Smooth muscle cell (in vitro differentiated cells): ENCODE data around the gene OVOL1. TPM values are rescaled to one million over a fixed set of nuclear protein-coding genes. Genes with fewer than 3 reads are reported as not detected.

Source experiments
- DNase-seq: peaks from one replicate; lab custom pipeline; 2025; ENCODE audit not compliant: unreplicated experiment; lab: John Stamatoyannopoulos, UW
- H2AFZ ChIP-seq: fragments of 200-600 bp; sonication (generic); 2 replicates; pipeline ENCODE4 v1.6.0; 2016; ENCODE audit warnings: antibody characterized with exemption, low read depth, mild to moderate bottlenecking
- H3F3A ChIP-seq: fragments of 200-600 bp; sonication (generic); 2 replicates; pipeline ENCODE4 v1.6.0; 2017; ENCODE audit warnings: antibody characterized with exemption, low read depth
- H3K27ac ChIP-seq: fragments of 200-600 bp; sonication (generic); 2 replicates; pipeline ENCODE4 v1.5.1; 2016; ENCODE audit warnings: low read depth, mild to moderate bottlenecking
- H3K27me3 ChIP-seq: fragments of 200-600 bp; sonication (generic); 2 replicates; pipeline ENCODE4 v1.6.1; 2016; ENCODE audit warnings: low read depth, mild to moderate bottlenecking
- H3K36me3 ChIP-seq: fragments of 200-600 bp; sonication (generic); 2 replicates; pipeline ENCODE4 v1.5.1; 2016; ENCODE audit warnings: low read depth
- H3K4me1 ChIP-seq: fragments of 200-600 bp; sonication (generic); 2 replicates; pipeline ENCODE4 v1.5.1; 2016; ENCODE audit warnings: low read depth
- H3K4me2 ChIP-seq: fragments of 200-600 bp; sonication (generic); 2 replicates; pipeline ENCODE4 v1.6.0; 2016; ENCODE audit warnings: mild to moderate bottlenecking
- H3K4me3 ChIP-seq: fragments of 200-600 bp; sonication (generic); 2 replicates; pipeline ENCODE4 v1.5.1; 2016; ENCODE audit warnings: mild to moderate bottlenecking
- H3K79me2 ChIP-seq: fragments of 200-600 bp; sonication (generic); 2 replicates; pipeline ENCODE4 v1.6.0; 2016; ENCODE audit warnings: low read depth, mild to moderate bottlenecking
- H3K9ac ChIP-seq: fragments of 200-600 bp; sonication (generic); 2 replicates; pipeline ENCODE4 v1.6.0; 2016; ENCODE audit warnings: low read depth
- H3K9me3 ChIP-seq: fragments of 200-600 bp; sonication (generic); replicated peaks from 2 replicates; pipeline ENCODE4 v1.5.1; 2016; ENCODE audit warnings: low read depth
- H4K20me1 ChIP-seq: fragments of 200-600 bp; sonication (generic); 2 replicates; pipeline ENCODE4 v1.6.0; 2016; ENCODE audit warnings: low read depth
- WGBS: methylation state at CpG from one replicate; pipeline ENCODE4 v1.1.7; 2016; ENCODE audit warnings: low lambda C conversion rate; 5-methylcytosine and 5-hydroxymethylcytosine counted together
- polyA plus RNA-seq: library from polyadenylated mRNA; unstranded; fragments of >200 nt; fragmentation: Nextera tagmentation; extraction: Ambion mirVana; gene quantifications from 2 replicates; pipeline ENCODE4 v1.2.1, GENCODE V29; 2016
- total RNA-seq: library from RNA; depleted of rRNA; stranded (reverse); fragments of >200 nt; gene quantifications from 2 replicates; pipeline ENCODE4 v1.2.3, GENCODE V29; 2014
- TF ChIP-seq, protein P1 (sequence below): fragments of 200-600 bp; sonication (generic); IDR thresholded peaks from 2 replicates; pipeline ENCODE4 v1.5.1; 2017; ENCODE audit warnings: borderline replicate concordance, mild to moderate bottlenecking, antibody characterized with exemption; ENCODE audit not compliant: insufficient read depth, poor library complexity, severe bottlenecking

The OVOL1 gene
- total and polyA plus RNA-seq, 2 experiments from 2014 or later: 3.1 to 7.8 TPM

DNA sequence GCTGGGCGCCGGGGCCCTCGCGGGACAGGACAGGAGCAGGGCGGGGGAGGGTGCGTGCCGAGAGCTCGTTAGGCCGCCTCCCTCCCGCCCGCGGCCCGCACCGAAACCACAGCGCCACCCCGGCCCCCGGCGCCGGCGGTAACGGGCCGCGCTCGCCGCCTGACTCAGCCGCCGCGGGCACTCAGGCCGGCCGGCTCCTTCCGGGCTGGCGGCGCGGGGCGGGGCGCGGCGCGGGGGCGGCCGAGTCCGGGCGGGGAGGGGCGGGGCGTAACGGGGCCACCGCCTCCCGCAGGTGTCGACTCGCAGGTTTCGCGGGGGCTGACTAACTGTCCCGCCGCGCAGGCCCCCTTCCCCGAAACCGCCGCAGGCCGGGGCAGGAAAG lies 6.1 kb upstream of the OVOL1 start, which contains the start of gene AP5B1:
Gene AP5B1, minus strand, starts transcription at position 207 of the 382 bp plus-strand sequence. CDS start 385 bp downstream, outside the sequence.
- Histone ChIP-seq H3K4me1 (no peaks in the 10 kb centered on the region), H2AFZ (peak within 1 kb of the TSS; percentile 90), H3F3A (peaks cover 12% of the 10 kb centered on the region), H3K4me3 (peak within 1 kb of the TSS; percentile 85), H3K36me3 (no peaks in the 10 kb centered on the region), H3K27me3 (peaks cover 15% of the 10 kb centered on the region), H4K20me1 (peaks cover 37% of the 10 kb centered on the region), H3K9me3 (no peaks in the 10 kb centered on the region), H3K4me2 (peak within 1 kb of the TSS; percentile 99), H3K9ac (peak within 1 kb of the TSS; percentile 98), H3K79me2 (no peaks in the 10 kb centered on the region), H3K27ac (peak within 1 kb of the TSS; percentile 88)
- no peak for DNase-seq
- TF ChIP-seq, protein P1, sequence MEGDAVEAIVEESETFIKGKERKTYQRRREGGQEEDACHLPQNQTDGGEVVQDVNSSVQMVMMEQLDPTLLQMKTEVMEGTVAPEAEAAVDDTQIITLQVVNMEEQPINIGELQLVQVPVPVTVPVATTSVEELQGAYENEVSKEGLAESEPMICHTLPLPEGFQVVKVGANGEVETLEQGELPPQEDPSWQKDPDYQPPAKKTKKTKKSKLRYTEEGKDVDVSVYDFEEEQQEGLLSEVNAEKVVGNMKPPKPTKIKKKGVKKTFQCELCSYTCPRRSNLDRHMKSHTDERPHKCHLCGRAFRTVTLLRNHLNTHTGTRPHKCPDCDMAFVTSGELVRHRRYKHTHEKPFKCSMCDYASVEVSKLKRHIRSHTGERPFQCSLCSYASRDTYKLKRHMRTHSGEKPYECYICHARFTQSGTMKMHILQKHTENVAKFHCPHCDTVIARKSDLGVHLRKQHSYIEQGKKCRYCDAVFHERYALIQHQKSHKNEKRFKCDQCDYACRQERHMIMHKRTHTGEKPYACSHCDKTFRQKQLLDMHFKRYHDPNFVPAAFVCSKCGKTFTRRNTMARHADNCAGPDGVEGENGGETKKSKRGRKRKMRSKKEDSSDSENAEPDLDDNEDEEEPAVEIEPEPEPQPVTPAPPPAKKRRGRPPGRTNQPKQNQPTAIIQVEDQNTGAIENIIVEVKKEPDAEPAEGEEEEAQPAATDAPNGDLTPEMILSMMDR: no peak
- 0% methylated on average over 7 of the region's 59 CpGs for WGBS

- Histone ChIP-seq H3K36me3 (no peaks in the 10 kb centered on the region), H3K27ac (no peak overlapping the region), H3K4me2 (peak overlapping the region; percentile 99), H3K27me3 (peaks cover 21% of the 10 kb centered on the region), H3K4me1 (no peaks in the 10 kb centered on the region), H3K4me3 (peak overlapping the region; percentile 85), H3F3A (peaks cover 12% of the 10 kb centered on the region), H3K9ac (no peak overlapping the region), H4K20me1 (peaks cover 34% of the 10 kb centered on the region), H3K9me3 (no peaks in the 10 kb centered on the region), H3K79me2 (no peaks in the 10 kb centered on the region), H2AFZ (peak overlapping the region; percentile 54)
- TF ChIP-seq, protein P1: peak; percentile 31
- 19% methylated on average over 64 of the region's 83 CpGs for WGBS
- DNase-seq: no peak
These were observed 5.5 kb upstream of the OVOL1 start for GRCh38 chr11:65781152-65781961.

- TF ChIP-seq, protein P1: no peak
- Histone ChIP-seq H3K79me2 (no peaks in the 10 kb centered on the region), H3F3A (peaks cover 9% of the 10 kb centered on the region), H3K4me3 (no peak overlapping the region), H3K27ac (no peak overlapping the region), H3K36me3 (no peaks in the 10 kb centered on the region), H3K9ac (no peak overlapping the region), H2AFZ (no peak overlapping the region), H3K27me3 (peaks cover 29% of the 10 kb centered on the region), H3K9me3 (no peaks in the 10 kb centered on the region), H3K4me1 (no peaks in the 10 kb centered on the region), H4K20me1 (peaks cover 26% of the 10 kb centered on the region), H3K4me2 (no peak overlapping the region)
- WGBS: 85% methylated on average over 13 of the region's 13 CpGs
- DNase-seq: no peak
These were observed 4.7 kb upstream of the OVOL1 start for GRCh38 chr11:65781962-65782815.
